T follicular helper cell (primary cell): ENCODE data around the gene MAP3K21.

Source experiments
- DNase-seq: peaks from one replicate; pipeline ENCODE4 v3.0.0-alpha.2; 2020; ENCODE audit warnings: low read depth

The MAP3K21 gene

GRCh38 chr1:233359431-233359830, 31.9 kb downstream of the MAP3K21 start:
- no peak for DNase-seq

- no peak for DNase-seq
Observed at GRCh38 chr1:233359905-233360304, 32.4 kb downstream of the MAP3K21 start.

GRCh38 chr1:233360525-233361102, 33.1 kb downstream of the MAP3K21 start:
- no peak for DNase-seq

DNA sequence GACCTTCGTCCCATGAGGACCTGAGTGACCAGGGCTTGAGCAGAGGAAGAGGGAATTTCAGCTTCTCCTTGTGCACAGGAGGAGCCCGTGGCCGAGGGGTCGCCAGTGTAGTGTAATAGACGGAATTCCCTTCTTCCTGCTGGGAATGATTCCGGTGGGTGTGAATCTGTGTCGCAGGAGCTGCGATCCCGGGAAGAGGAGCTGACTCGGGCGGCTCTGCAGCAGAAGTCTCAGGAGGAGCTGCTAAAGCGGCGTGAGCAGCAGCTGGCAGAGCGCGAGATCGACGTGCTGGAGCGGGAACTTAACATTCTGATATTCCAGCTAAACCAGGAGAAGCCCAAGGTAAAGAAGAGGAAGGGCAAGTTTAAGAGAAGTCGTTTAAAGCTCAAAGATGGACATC, 34.4 kb downstream of the MAP3K21 start:
- DNase-seq, result no peak

GRCh38 chr1:233362743-233363142, 35.2 kb downstream of the MAP3K21 start:
- DNase-seq, result no peak

- DNase-seq, result no peak
Observed at GRCh38 chr1:233364026-233364425, 36.5 kb downstream of the MAP3K21 start.

GRCh38 chr1:233364695-233365539, 37.4 kb downstream of the MAP3K21 start:
- DNase-seq, result no peak

DNA sequence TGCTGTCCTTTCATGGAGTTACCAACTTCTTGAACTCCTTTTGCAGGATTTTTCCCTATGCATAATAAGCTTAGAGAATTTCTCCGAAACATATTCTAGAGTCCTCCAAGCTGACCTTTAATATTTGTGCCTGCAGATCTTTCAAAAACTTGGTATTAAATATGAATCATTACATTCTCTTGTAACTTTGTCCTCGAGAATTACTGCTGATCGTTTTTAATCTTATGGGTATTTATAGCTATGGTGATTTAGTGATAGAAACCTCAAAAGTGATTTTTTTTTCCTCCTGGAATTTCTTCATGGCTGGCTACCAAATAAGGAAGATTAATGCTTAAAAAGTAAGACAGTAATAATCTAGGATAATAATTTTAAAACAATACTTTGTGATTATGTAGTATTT, 39.1 kb downstream of the MAP3K21 start:
- no peak for DNase-seq

DNA sequence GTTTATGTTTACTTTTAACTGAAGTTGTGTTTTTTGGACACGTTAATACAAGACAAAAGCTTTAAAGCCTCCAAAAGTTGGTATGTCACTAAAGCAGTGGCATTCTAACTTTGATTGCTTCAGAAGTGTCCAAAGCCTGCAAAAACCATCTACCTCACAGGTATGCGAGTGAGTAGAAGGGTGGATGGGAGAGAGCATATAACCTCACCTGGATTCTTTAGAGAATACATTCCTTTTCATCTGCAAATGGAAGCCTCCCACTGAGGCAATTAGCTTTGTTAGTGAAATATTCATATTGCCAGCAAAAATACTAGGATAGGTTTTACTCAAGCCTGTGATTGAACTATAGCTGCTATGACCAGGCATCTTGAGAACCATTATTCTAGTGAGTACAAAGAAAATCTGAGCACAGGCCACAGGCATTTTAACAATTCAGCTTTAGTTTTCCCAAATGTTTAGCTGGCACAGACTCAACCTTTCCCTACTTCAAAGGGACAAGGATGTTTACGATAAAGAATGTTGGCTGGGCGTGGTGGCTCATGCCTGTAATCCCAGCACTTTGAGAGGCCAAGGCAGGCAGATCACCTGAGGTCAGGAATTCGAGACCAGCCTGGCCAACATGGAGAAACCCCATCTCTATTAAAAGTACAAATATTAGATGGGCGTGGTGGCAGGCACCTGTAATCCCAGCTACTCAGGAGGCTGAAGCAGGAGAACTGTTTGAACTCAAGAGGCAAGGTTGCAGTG, 39.7 kb downstream of the MAP3K21 start:
- no peak for DNase-seq

DNA sequence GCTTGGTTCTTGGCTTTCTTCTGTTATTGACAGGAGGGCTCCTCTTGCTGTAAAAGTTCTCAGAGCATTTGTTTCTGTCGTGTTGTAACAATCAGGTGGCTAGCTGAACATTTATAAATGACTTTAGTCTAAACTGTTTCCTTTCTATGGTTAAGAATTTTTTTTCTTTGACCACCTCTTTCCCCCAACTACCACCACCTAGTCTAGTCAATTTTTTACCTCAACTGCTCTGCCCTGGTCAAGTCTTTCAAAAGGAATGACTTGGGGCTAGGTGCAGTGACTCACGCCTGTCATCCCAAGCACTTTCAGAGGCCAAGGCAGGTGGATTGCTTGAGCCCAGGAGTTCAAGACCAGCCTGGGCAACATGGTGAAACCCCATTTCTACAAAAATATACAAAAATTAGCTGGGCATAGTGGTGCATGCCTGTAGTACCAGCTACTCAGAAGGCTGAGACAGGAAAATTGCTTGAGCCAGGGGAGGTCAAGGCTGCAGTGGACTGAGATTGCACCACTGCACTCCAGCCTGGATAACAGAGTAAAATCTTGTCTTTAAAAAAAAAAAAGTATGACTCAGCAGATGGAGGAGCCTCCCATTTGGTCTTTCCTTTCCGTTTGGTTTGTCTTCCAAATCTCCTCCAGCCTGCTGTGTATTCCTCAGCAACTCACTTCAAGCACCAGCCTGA, 40.7 kb downstream of the MAP3K21 start:
- no peak for DNase-seq

GRCh38 chr1:233368789-233369130, 41.2 kb downstream of the MAP3K21 start:
- DNase-seq, result no peak

DNA sequence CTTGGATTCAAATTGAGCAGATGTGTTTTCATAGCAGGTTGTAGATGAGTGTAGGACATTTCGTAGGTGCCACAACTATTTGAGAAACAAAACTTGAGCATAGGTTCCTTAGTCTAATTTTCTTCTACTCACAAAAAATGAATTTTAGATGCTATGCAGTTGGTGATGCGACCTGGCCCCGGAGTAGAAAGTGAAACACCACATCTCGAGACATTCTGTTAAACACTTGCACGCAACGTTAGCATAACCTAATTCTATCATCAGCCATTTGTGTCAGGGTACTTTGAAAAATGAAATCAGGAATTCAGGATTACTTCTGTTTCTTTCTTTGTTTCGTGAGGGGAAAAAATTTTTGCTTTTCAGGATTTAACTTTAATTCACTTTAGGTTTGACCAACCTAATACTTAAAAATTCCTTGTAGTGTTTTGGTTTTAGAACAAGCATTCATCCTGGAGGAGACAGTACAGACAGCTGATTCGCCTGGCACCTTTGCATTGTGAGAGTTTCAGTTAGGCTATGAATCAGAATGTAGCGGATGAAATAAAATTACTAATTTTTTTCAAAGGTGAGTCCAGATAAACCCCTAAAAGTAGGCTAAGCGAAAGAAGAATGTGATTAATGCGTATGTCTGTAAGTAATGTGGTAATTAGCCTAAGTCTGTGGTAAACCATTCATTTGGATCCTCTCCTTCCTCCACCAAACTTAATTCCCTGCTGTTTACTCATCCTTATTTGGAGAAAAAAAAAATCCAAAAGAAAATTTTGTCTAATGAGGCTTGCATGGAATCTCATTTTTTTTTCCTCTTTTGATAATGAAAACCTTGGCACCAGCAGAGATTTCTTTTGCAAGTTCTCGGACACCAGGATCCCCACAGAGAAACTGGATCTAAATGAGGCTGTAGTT, 44.9 kb downstream of the MAP3K21 start:
- no peak for DNase-seq

DNA sequence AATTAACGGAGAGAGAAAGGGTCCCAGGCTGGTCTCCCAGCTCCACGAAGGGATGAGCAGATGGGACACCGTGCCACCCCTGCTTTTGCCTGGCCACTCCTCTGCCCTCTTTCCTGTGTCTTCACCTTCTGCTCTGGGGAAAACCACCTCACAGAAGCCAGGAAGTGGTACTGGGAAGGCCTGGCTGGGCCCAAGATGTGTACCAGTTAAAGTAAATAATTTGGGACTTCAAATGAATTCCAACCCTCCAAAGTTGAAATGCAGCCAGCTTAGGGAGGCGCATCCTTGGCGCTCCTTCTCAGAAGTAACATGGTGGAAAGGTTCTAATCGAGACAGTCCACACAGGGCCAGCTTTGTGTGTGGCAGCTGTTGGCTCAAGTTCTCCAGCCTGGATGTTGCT, 45.7 kb downstream of the MAP3K21 start:
- no peak for DNase-seq

DNA sequence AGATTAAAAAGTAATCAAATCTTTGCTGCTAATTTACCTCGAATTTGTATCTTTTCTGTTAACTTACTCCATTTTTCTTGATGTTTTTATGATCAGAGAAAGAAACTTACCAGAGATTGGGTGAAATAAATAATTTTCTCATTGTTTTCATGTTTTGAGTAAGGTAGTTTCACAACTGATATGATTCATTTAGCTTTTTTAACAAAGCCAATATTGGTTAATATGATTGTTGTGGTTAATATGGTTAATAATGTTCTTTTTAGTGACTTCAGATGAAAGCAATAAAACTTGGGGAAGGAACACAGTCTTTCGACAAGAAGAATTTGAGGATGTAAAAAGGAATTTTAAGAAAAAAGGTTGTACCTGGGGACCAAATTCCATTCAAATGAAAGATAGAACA, 48.1 kb downstream of the MAP3K21 start:
- no peak for DNase-seq

- DNase-seq, result no peak
Observed at GRCh38 chr1:233376382-233377110, 49.0 kb downstream of the MAP3K21 start.

GRCh38 chr1:233379869-233380438, 52.4 kb downstream of the MAP3K21 start:
- no peak for DNase-seq

GRCh38 chr1:233381806-233382205, 54.3 kb downstream of the MAP3K21 start:
- no peak for DNase-seq

- DNase-seq, result no peak
Observed at GRCh38 chr1:233383984-233384383, 56.5 kb downstream of the MAP3K21 start.

GRCh38 chr1:233386336-233386735, 58.8 kb downstream of the MAP3K21 start:
- DNase-seq, result no peak

GRCh38 chr1:233387585-233387984, 60.1 kb downstream of the MAP3K21 start:
- DNase-seq, result no peak
